RCC 7860 (cell line): ENCODE results near the gene PLEKHB1.

ENCODE experiments used
- DNase-seq: peaks from one replicate; pipeline ENCODE4 v3.0.0-alpha.2; 2015; ENCODE audit warnings: low spot score
- FAIRE-seq: peaks from 2 replicates; lab custom pipeline; 2012; peaks lifted over from hg19 to GRCh38; lab: Jason Lieb, UNC

Gene PLEKHB1

GRCh38 chr11:73645972-73646631, at the start of gene PLEKHB1:
PLEKHB1 (plus strand) TSS chr11:73646581; CDS start chr11:73646609, 28 bp downstream.
- DNase-seq (no peak), FAIRE-seq (no peak)

- no peak for DNase-seq
These were observed 48.9 kb upstream of the PLEKHB1 start for GRCh38 chr11:73597336-73597955.

GRCh38 chr11:73597956-73598718, 48.2 kb upstream of the PLEKHB1 start, which contains the start of gene FAM168A:
FAM168A (minus strand) TSS chr11:73598112; CDS start chr11:73468474, 129,638 bp downstream.
- FAIRE-seq (peak; percentile 42), DNase-seq (peak; percentile 87)

More at GRCh38 chr11:73597336-73597955, 48.9 kb upstream of the PLEKHB1 start:
- FAIRE-seq = no peak

GRCh38 chr11:73598719-73599379, 47.5 kb upstream of the PLEKHB1 start:
- no peak for FAIRE-seq
- DNase-seq = no peak

GRCh38 chr11:73612601-73613140, 33.7 kb upstream of the PLEKHB1 start:
- FAIRE-seq (no peak), DNase-seq (no peak)

- FAIRE-seq = no peak
These were observed 31.8 kb upstream of the PLEKHB1 start for GRCh38 chr11:73614591-73614990.

GRCh38 chr11:73622926-73623593, 23.3 kb upstream of the PLEKHB1 start:
- DNase-seq (no peak), FAIRE-seq (no peak)

More at GRCh38 chr11:73614591-73614990, 31.8 kb upstream of the PLEKHB1 start:
- no peak for DNase-seq

GRCh38 chr11:73623686-73624085, 22.7 kb upstream of the PLEKHB1 start:
- FAIRE-seq (no peak), DNase-seq (no peak)

GRCh38 chr11:73625696-73626318, 20.6 kb upstream of the PLEKHB1 start:
- FAIRE-seq = no peak
- peak; percentile 48 for DNase-seq

GRCh38 chr11:73629907-73630306, 16.5 kb upstream of the PLEKHB1 start:
- FAIRE-seq = no peak
- DNase-seq = no peak

GRCh38 chr11:73632996-73633395, 13.4 kb upstream of the PLEKHB1 start:
- DNase-seq = no peak
- FAIRE-seq = no peak

GRCh38 chr11:73633999-73634398, 12.4 kb upstream of the PLEKHB1 start:
- no peak for DNase-seq
- FAIRE-seq = no peak

GRCh38 chr11:73635721-73636120, 10.7 kb upstream of the PLEKHB1 start:
- FAIRE-seq = no peak
- DNase-seq = no peak

- FAIRE-seq (no peak), DNase-seq (no peak)
These were observed 10.1 kb upstream of the PLEKHB1 start for GRCh38 chr11:73636249-73636648.

- no peak for DNase-seq
- no peak for FAIRE-seq
These were observed 9.4 kb upstream of the PLEKHB1 start for GRCh38 chr11:73637012-73637411.

- DNase-seq = no peak
- no peak for FAIRE-seq
These were observed 5.8 kb upstream of the PLEKHB1 start for GRCh38 chr11:73640592-73640991.

GRCh38 chr11:73641668-73642067, 4.7 kb upstream of the PLEKHB1 start:
- DNase-seq (no peak), FAIRE-seq (no peak)

- FAIRE-seq = no peak
- no peak for DNase-seq
These were observed 1.0 kb upstream of the PLEKHB1 start for GRCh38 chr11:73645121-73645969.
